K562 (cell line): ENCODE data around the gene SMAD3. TPM values are rescaled to one million over a fixed set of nuclear protein-coding genes. Genes with fewer than 3 reads are reported as not detected.
A peak's percentile ranks its signal among the peaks of the same experiment; 100 is the strongest.

Experiments used
- ATF7 ChIP-seq: fragments of 450-650 bp; IDR thresholded peaks from 2 replicates; pipeline ENCODE4 v1.7.1; 2014; ENCODE audit warnings: mild to moderate bottlenecking, moderate library complexity
- BMI1 ChIP-seq: fragments of 150-350 bp; IDR thresholded peaks from 2 replicates; pipeline ENCODE4 v1.6.1; 2014; ENCODE audit warnings: low read length
- CSDE1 ChIP-seq, 2 experiments: fragments of 450-650 bp; IDR thresholded peaks; 2 replicates each; pipeline ENCODE4 v1.6.1; 2016; ENCODE audit warnings: mild to moderate bottlenecking in 1 of 2
- HNRNPLL ChIP-seq: fragments of 200-400 bp; formaldehyde crosslinking; IDR thresholded peaks from 2 replicates; pipeline ENCODE4 v1.6.1; 2017; ENCODE audit warnings: low read length, low read depth, mild to moderate bottlenecking; ENCODE audit not compliant: poor library complexity, severe bottlenecking
- LCOR ChIP-seq: sonication (generic); formaldehyde crosslinking; IDR thresholded peaks from 2 replicates; pipeline ENCODE4 v1.8.0; 2022; ENCODE audit warnings: mild to moderate bottlenecking, missing genetic modification reagents
- SREBF1 ChIP-seq: fragments of 150-350 bp; IDR thresholded peaks from 2 replicates; pipeline ENCODE4 v1.6.1; 2014; ENCODE audit warnings: antibody characterized with exemption, low read depth, low read length, borderline replicate concordance
- YY1 ChIP-seq, 3 experiments: IDR thresholded peaks; 2 replicates each; pipeline ENCODE4 v1.6.1; 2011; ENCODE audit warnings: low read length in 2 of 3, mild to moderate bottlenecking in 2 of 3, moderate library complexity in 2 of 3, borderline replicate concordance in 1 of 3, control low read depth in 1 of 3, low read depth in 1 of 3; ENCODE audit not compliant: insufficient read depth in 3 of 3, insufficient replicate concordance in 2 of 3, control insufficient read depth in 1 of 3, insufficient read length in 1 of 3; ENCODE audit errors: extremely low read depth in 1 of 3
- ZNF140 ChIP-seq: fragments of 250-450 bp; sonication (Bioruptor Pico); IDR thresholded peaks from 2 replicates; pipeline ENCODE4 v1.8.0; 2021; ENCODE audit warnings: moderate library complexity, mild to moderate bottlenecking, inconsistent platforms
- ZNF232 ChIP-seq: sonication (generic); formaldehyde crosslinking; IDR thresholded peaks from 2 replicates; pipeline ENCODE4 v1.8.0; 2022; ENCODE audit warnings: mild to moderate bottlenecking, missing genetic modification reagents
- ZNF384 ChIP-seq: IDR thresholded peaks from 2 replicates; pipeline ENCODE4 v1.6.1; 2012; ENCODE audit warnings: low read depth, low read length, improper control_type of control experiment
- ZNF589 ChIP-seq: fragments of 200-800 bp; sonication (Bioruptor generic); IDR thresholded peaks from 2 replicates; pipeline ENCODE4 v1.6.1; 2016; ENCODE audit warnings: low read depth, missing genetic modification characterization, missing compliant biosample characterization
- ZNF644 ChIP-seq: fragments of 200-800 bp; sonication (Bioruptor generic); IDR thresholded peaks from 2 replicates; pipeline ENCODE4 v1.6.1; 2016; ENCODE audit warnings: low read depth, missing genetic modification characterization, missing compliant biosample characterization
- polyA plus RNA-seq, 8 experiments: library from polyadenylated mRNA; depleted of rRNA in 4 of 8; stranded (reverse) in 5 of 8; unstranded in 3 of 8; fragments of >200 nt; fragmentation: Nextera tagmentation in 2 of 8; fragmentation: Illumina TruSeq in 1 of 8; extraction: Ambion mirVana in 2 of 8; extraction: Trizol in 1 of 8; gene quantifications; 2 replicates each; pipeline versions ENCODE4 v1.2.1 to v1.2.3, GENCODE V29; 2011 to 2014; ENCODE audit warnings: inconsistent platforms in 1 of 8, missing spikeins in 1 of 8
- total RNA-seq, 7 experiments: library from RNA; depleted of rRNA in 6 of 7; stranded (reverse); fragments of >200 nt in 6 of 7; fragmentation: Illumina TruSeq in 2 of 7; extraction: Trizol in 2 of 7; gene quantifications; 2 replicates each; pipeline versions ENCODE4 v1.2.1 to v1.2.3, GENCODE V29; 2011 to 2021; ENCODE audit warnings: low replicate concordance in 1 of 7
- TF ChIP-seq, protein P1 (sequence below): fragments of 450-650 bp; IDR thresholded peaks from 2 replicates; pipeline ENCODE4 v1.6.1; 2016; ENCODE audit warnings: mild to moderate bottlenecking, moderate library complexity
- TF ChIP-seq, protein P2 (sequence below), 2 experiments: fragments of 450-650 bp; conservative IDR thresholded peaks; 2 replicates each; pipeline ENCODE4 v1.6.1; 2017; ENCODE audit warnings: mild to moderate bottlenecking in 2 of 2, moderate library complexity in 2 of 2

The SMAD3 gene
- total and polyA plus RNA-seq, 9 of the 15 experiments (the other 6 are each of a cell fraction or from before 2014, with no cell fraction given) = 4.3 to 39.2 (median 11.1) TPM

DNA sequence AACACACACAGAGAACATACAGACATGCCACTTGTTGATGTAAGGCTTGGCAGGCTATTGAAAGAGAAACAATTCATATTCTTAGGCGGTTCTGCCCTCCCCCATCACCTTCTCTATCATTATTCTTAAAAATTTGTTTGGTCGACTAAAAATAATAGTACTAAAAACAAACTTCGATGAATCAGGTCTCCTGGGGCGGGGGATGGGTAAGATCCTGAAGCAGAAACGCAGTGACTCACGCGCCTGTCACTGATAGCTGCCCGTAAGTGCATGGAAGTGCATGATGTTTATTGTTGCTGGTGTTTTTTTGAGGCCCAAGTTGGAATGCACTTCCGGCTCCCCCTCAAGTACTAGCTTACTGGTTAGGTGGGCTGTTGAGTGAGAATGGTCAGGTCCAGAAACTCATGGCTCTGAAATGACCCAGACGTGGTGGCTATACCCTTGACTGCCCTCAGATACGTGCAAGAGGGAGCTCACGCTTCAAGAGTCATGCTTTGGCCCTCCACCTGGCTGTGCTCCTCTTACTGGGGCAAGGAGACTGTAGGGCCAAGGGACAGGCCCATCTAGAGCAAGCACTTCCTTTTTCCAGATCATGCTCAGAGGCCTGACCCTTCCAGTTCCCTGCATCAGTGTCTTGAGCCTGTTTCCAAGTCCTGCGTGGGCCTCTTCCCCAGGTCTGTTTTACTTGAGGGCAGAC, 10.9 kb downstream of the SMAD3 start (continued):
- TF ChIP-seq, protein P1, sequence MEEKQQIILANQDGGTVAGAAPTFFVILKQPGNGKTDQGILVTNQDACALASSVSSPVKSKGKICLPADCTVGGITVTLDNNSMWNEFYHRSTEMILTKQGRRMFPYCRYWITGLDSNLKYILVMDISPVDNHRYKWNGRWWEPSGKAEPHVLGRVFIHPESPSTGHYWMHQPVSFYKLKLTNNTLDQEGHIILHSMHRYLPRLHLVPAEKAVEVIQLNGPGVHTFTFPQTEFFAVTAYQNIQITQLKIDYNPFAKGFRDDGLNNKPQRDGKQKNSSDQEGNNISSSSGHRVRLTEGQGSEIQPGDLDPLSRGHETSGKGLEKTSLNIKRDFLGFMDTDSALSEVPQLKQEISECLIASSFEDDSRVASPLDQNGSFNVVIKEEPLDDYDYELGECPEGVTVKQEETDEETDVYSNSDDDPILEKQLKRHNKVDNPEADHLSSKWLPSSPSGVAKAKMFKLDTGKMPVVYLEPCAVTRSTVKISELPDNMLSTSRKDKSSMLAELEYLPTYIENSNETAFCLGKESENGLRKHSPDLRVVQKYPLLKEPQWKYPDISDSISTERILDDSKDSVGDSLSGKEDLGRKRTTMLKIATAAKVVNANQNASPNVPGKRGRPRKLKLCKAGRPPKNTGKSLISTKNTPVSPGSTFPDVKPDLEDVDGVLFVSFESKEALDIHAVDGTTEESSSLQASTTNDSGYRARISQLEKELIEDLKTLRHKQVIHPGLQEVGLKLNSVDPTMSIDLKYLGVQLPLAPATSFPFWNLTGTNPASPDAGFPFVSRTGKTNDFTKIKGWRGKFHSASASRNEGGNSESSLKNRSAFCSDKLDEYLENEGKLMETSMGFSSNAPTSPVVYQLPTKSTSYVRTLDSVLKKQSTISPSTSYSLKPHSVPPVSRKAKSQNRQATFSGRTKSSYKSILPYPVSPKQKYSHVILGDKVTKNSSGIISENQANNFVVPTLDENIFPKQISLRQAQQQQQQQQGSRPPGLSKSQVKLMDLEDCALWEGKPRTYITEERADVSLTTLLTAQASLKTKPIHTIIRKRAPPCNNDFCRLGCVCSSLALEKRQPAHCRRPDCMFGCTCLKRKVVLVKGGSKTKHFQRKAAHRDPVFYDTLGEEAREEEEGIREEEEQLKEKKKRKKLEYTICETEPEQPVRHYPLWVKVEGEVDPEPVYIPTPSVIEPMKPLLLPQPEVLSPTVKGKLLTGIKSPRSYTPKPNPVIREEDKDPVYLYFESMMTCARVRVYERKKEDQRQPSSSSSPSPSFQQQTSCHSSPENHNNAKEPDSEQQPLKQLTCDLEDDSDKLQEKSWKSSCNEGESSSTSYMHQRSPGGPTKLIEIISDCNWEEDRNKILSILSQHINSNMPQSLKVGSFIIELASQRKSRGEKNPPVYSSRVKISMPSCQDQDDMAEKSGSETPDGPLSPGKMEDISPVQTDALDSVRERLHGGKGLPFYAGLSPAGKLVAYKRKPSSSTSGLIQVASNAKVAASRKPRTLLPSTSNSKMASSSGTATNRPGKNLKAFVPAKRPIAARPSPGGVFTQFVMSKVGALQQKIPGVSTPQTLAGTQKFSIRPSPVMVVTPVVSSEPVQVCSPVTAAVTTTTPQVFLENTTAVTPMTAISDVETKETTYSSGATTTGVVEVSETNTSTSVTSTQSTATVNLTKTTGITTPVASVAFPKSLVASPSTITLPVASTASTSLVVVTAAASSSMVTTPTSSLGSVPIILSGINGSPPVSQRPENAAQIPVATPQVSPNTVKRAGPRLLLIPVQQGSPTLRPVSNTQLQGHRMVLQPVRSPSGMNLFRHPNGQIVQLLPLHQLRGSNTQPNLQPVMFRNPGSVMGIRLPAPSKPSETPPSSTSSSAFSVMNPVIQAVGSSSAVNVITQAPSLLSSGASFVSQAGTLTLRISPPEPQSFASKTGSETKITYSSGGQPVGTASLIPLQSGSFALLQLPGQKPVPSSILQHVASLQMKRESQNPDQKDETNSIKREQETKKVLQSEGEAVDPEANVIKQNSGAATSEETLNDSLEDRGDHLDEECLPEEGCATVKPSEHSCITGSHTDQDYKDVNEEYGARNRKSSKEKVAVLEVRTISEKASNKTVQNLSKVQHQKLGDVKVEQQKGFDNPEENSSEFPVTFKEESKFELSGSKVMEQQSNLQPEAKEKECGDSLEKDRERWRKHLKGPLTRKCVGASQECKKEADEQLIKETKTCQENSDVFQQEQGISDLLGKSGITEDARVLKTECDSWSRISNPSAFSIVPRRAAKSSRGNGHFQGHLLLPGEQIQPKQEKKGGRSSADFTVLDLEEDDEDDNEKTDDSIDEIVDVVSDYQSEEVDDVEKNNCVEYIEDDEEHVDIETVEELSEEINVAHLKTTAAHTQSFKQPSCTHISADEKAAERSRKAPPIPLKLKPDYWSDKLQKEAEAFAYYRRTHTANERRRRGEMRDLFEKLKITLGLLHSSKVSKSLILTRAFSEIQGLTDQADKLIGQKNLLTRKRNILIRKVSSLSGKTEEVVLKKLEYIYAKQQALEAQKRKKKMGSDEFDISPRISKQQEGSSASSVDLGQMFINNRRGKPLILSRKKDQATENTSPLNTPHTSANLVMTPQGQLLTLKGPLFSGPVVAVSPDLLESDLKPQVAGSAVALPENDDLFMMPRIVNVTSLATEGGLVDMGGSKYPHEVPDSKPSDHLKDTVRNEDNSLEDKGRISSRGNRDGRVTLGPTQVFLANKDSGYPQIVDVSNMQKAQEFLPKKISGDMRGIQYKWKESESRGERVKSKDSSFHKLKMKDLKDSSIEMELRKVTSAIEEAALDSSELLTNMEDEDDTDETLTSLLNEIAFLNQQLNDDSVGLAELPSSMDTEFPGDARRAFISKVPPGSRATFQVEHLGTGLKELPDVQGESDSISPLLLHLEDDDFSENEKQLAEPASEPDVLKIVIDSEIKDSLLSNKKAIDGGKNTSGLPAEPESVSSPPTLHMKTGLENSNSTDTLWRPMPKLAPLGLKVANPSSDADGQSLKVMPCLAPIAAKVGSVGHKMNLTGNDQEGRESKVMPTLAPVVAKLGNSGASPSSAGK = peak; percentile 92
- TF ChIP-seq ZNF140 (CRISPR knock-in tag) (no peak), CSDE1 (IDR thresholded peaks at IDR 0.05) (no peak), ZNF384 (peak; percentile 79), ZNF232 (no peak), ATF7 (peak; percentile 57; the same call in 1 of the 2 replicates), HNRNPLL (no peak), ZNF644 (tag) (0 out of 2 replicates have a peak, but pooled peaks have one; percentile 47), LCOR (CRISPR knock-in tag) (no peak), SREBF1 (no peak), BMI1 (no peak), ZNF589 (CRISPR knock-in tag) (peak; percentile 67), YY1 (IDR thresholded peaks at IDR 0.05; ENCODE audit: borderline replicate concordance in 1 of 3, control insufficient read depth in 1 of 3, extremely low read depth in 1 of 3, insufficient read depth in 3 of 3, insufficient read length in 1 of 3, insufficient replicate concordance in 2 of 3, low read depth in 1 of 3, low read length in 2 of 3) (no peak)
- TF ChIP-seq, protein P2, sequence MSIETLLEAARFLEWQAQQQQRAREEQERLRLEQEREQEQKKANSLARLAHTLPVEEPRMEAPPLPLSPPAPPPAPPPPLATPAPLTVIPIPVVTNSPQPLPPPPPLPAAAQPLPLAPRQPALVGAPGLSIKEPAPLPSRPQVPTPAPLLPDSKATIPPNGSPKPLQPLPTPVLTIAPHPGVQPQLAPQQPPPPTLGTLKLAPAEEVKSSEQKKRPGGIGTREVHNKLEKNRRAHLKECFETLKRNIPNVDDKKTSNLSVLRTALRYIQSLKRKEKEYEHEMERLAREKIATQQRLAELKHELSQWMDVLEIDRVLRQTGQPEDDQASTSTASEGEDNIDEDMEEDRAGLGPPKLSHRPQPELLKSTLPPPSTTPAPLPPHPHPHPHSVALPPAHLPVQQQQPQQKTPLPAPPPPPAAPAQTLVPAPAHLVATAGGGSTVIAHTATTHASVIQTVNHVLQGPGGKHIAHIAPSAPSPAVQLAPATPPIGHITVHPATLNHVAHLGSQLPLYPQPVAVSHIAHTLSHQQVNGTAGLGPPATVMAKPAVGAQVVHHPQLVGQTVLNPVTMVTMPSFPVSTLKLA (conservative IDR thresholded peaks at IDR 0.05) = peak; percentile 40 to 80; a peak in 2 of 4 replicates
